Activated B cell treated with CpG ODN at 0.5 μM for 24 hours (primary cell): ENCODE data around the gene SLC30A7. TPM values are rescaled to one million over a fixed set of nuclear protein-coding genes. Genes with fewer than 3 reads are reported as not detected.
A peak's percentile ranks its signal among the peaks of the same experiment; 100 is the strongest.

Experiments
- ATAC-seq: fragments of 200-7000 bp; cut with Tn5 transposase; one replicate; pipeline ENCODE4 v1.10.0; 2021; ENCODE audit warnings: low read depth, mild to moderate bottlenecking, moderate library complexity
- CTCF ChIA-PET: fragments of 350-600 bp; sonication (Branson Sonifier 250); formaldehyde crosslinking; loops from one replicate; lab custom pipeline; 2021; ENCODE audit warnings: antibody characterized with exemption; lab: Charles Lee
- POLR2A ChIA-PET: fragments of 350-600 bp; sonication (Branson Sonifier 250); formaldehyde crosslinking; loops from one replicate; lab custom pipeline; 2021; ENCODE audit warnings: antibody characterized with exemption; lab: Charles Lee
- DNase-seq: peaks from one replicate; pipeline ENCODE4 v3.0.0; 2022
- H3K27ac Mint-ChIP-seq: one replicate; pipeline ENCODE4 v1.8.0; 2020; ENCODE audit warnings: mixed read lengths
- H3K27me3 Mint-ChIP-seq: one replicate; pipeline ENCODE4 v1.8.0; 2021; ENCODE audit warnings: mixed read lengths
- H3K36me3 Mint-ChIP-seq: one replicate; pipeline ENCODE4 v1.8.0; 2021; ENCODE audit warnings: low read depth, mixed read lengths
- H3K4me1 Mint-ChIP-seq: one replicate; pipeline ENCODE4 v1.8.0; 2021; ENCODE audit warnings: mixed read lengths
- H3K4me3 Mint-ChIP-seq: one replicate; pipeline ENCODE4 v1.8.0; 2020; ENCODE audit warnings: mild to moderate bottlenecking, mixed read lengths
- H3K9me3 Mint-ChIP-seq: one replicate; pipeline ENCODE4 v1.8.0; 2020; ENCODE audit warnings: mixed read lengths
- intact Hi-C: fragments of 100-400 bp; cut with micrococcal nuclease; formaldehyde crosslinking; loops from one replicate; pipeline ENCODE4 v1.15.1; 2024
- total RNA-seq: library from RNA; stranded (reverse); gene quantifications from 2 replicates; pipeline ENCODE4 v1.2.3, GENCODE V29; 2022
- TF ChIP-seq, protein P1 (sequence below): fragments of 200-600 bp; IDR thresholded peaks from one replicate; pipeline ENCODE4 v1.8.0; 2022; ENCODE audit warnings: antibody characterized with exemption, mild to moderate bottlenecking

Gene SLC30A7
- total RNA-seq, 1 donor from 2014 or later = 25.7 TPM

DNA sequence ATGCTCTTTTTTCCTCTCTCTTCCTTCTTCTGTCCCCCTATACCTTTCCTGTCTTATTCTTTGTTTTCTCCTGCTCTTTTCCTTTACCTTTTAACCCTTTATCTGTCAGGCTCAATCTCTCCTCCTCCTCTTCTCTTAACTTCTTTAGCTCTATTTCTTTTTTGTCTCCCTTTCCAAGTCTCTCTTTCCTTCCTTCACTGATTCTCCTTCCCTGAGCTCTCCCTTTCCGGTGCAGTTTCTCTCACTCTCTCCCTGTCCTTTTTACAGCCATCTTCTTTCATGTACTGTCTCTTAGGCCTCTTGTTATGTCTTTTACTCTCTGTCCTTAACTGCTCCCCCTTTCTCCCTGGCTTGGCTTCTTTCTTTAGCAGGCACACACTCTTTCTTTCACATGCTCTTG is 12.0 kb downstream of the SLC30A7 start:
- no peak overlapping the region for H3K27ac Mint-ChIP-seq
- H3K4me3 Mint-ChIP-seq = no peak overlapping the region
- TF ChIP-seq, protein P1, sequence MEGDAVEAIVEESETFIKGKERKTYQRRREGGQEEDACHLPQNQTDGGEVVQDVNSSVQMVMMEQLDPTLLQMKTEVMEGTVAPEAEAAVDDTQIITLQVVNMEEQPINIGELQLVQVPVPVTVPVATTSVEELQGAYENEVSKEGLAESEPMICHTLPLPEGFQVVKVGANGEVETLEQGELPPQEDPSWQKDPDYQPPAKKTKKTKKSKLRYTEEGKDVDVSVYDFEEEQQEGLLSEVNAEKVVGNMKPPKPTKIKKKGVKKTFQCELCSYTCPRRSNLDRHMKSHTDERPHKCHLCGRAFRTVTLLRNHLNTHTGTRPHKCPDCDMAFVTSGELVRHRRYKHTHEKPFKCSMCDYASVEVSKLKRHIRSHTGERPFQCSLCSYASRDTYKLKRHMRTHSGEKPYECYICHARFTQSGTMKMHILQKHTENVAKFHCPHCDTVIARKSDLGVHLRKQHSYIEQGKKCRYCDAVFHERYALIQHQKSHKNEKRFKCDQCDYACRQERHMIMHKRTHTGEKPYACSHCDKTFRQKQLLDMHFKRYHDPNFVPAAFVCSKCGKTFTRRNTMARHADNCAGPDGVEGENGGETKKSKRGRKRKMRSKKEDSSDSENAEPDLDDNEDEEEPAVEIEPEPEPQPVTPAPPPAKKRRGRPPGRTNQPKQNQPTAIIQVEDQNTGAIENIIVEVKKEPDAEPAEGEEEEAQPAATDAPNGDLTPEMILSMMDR = no peak
- peaks cover 74% of the 10 kb centered on the region for H3K36me3 Mint-ChIP-seq
- no peaks in the 10 kb centered on the region for H3K4me1 Mint-ChIP-seq
- ChIA-PET POLR2A (interaction anchor here (1.0 kb wide), 1 partner anchor 500 kb away, joined by 3 read pairs; no protein-coding TSS in a partner anchor), CTCF (interaction anchor here (1.4 kb wide), 1 partner anchor 401 kb away, joined by 4 read pairs; no protein-coding TSS in a partner anchor)
- H3K27me3 Mint-ChIP-seq = no peaks in the 10 kb centered on the region
- ATAC-seq = no peak
- peaks cover 4% of the 10 kb centered on the region for H3K9me3 Mint-ChIP-seq
- no peak for DNase-seq
- intact Hi-C loops = no loop called here

DNA sequence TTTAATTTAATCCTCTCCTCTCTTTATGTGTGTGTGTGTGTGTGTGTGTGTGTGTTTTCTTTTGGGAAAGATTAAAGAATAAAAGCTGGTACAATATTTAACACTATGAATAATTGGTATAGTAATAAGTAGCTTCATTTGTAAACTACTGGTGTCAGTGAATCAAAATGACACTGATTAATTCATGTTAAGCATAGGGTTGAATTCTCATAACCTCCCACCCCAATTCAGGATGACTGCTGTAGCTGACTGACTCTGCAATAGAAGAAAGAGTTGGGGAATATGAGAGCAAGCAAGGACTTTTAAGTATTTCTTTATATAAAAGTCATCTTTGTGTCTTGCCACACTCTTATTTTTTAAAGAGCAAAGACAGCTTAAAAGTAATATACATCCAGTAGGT is 13.1 kb downstream of the SLC30A7 start:
- Mint-ChIP-seq H3K36me3 (peaks cover 79% of the 10 kb centered on the region), H3K9me3 (peaks cover 4% of the 10 kb centered on the region), H3K27ac (no peak overlapping the region), H3K27me3 (no peaks in the 10 kb centered on the region), H3K4me3 (no peak overlapping the region), H3K4me1 (no peaks in the 10 kb centered on the region)
- ChIA-PET POLR2A (interaction anchor here (1.0 kb wide), 1 partner anchor 499 kb away, joined by 3 read pairs; no protein-coding TSS in a partner anchor), CTCF (interaction anchor here (1.4 kb wide), 1 partner anchor 400 kb away, joined by 4 read pairs; no protein-coding TSS in a partner anchor)
- TF ChIP-seq, protein P1 = no peak
- no peak for DNase-seq
- no peak for ATAC-seq
- intact Hi-C loops = no loop called here

- CTCF ChIA-PET = no interaction called here
- peaks cover 5% of the 10 kb centered on the region for H3K4me1 Mint-ChIP-seq
- H3K27me3 Mint-ChIP-seq = no peaks in the 10 kb centered on the region
- DNase-seq (no peak), ATAC-seq (no peak)
- TF ChIP-seq, protein P1 = no peak
- POLR2A ChIA-PET = no interaction called here
- intact Hi-C loops = no loop called here
- H3K27ac Mint-ChIP-seq = no peak overlapping the region
- no peak overlapping the region for H3K4me3 Mint-ChIP-seq
- H3K9me3 Mint-ChIP-seq = no peaks in the 10 kb centered on the region
- H3K36me3 Mint-ChIP-seq = peaks cover 78% of the 10 kb centered on the region
These were observed 16.1 kb downstream of the SLC30A7 start for GRCh38 chr1:100912019-100912418.

DNA sequence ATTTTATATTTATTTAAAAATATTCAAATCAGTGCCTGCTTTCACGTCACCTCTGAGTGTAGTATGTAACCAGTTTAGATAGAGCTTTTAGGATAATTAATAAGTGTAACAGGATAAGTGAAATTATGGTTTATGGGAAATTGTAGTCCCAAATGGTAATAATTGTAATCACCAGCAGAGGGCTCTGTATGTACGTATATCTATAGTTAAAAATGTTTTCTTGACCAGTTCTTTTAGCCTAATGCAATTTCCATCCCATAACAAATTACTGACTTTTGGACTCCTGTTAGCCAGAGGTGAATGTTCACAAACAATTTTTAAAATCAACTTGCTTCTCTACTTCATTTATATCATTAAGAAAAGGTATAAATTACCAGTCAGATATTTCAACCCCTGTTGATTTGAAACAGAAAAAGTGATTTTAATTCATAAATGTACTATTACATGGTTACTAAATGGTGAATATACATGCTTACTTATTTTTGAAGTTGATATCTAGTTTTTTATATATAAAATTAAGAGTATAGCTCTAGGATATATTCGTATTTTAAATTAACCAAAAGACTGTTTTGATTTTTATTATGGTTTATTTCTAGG is 25.3 kb downstream of the SLC30A7 start:
- Mint-ChIP-seq H3K36me3 (peaks cover 57% of the 10 kb centered on the region), H3K4me3 (no peak overlapping the region), H3K27ac (no peak overlapping the region), H3K4me1 (peaks cover 24% of the 10 kb centered on the region), H3K9me3 (no peaks in the 10 kb centered on the region), H3K27me3 (no peaks in the 10 kb centered on the region)
- TF ChIP-seq, protein P1 = peak; percentile 98
- ATAC-seq (no peak), DNase-seq (no peak)
- POLR2A ChIA-PET = interaction anchor here (0.6 to 1.6 kb wide), 4 partner anchors 160 to 367 kb away, joined by 3 to 7 read pairs (median 4); no protein-coding TSS in a partner anchor
- CTCF ChIA-PET = interaction anchor here (1.0 to 10.1 kb wide), 9 partner anchors 315 to 517 kb away, joined by 3 to 130 read pairs (median 6); no protein-coding TSS in a partner anchor
- intact Hi-C loops = loop anchor here (1.0 to 5.0 kb wide), 7 partner anchors 106 to 648 kb away; partner anchors contain the start of gene DPH5

GRCh38 chr1:100924212-100924611 is 28.3 kb downstream of the SLC30A7 start:
- Mint-ChIP-seq H3K4me1 (peaks cover 12% of the 10 kb centered on the region), H3K36me3 (peaks cover 37% of the 10 kb centered on the region), H3K27ac (no peak overlapping the region), H3K4me3 (no peak overlapping the region), H3K9me3 (no peaks in the 10 kb centered on the region), H3K27me3 (no peaks in the 10 kb centered on the region)
- TF ChIP-seq, protein P1 = no peak
- ChIA-PET POLR2A (interaction anchor here (0.6 to 1.4 kb wide), 2 partner anchors 310 to 312 kb away, joined by 5 read pairs; no protein-coding TSS in a partner anchor), CTCF (interaction anchor here (0.9 to 10.1 kb wide), 6 partner anchors 11 to 433 kb away, joined by 3 to 130 read pairs (median 4); no protein-coding TSS in a partner anchor)
- no peak for DNase-seq
- intact Hi-C loops = loop anchor here (5.0 kb wide), 1 partner anchor 103 kb away; the partner anchor contains the start of gene DPH5
- no peak for ATAC-seq
